GM12873 (cell line): ENCODE measurements around the gene EHBP1L1.
A peak's percentile ranks its signal among the peaks of the same experiment; 100 is the strongest.

Source experiments
- TF ChIP-seq, protein P1 (sequence below): IDR thresholded peaks from 2 replicates; pipeline ENCODE4 v1.5.1; 2012; ENCODE audit warnings: low read depth, mild to moderate bottlenecking, moderate library complexity, low read length, control low read depth; ENCODE audit not compliant: insufficient read depth; ENCODE audit errors: missing control alignments

EHBP1L1 gene

DNA sequence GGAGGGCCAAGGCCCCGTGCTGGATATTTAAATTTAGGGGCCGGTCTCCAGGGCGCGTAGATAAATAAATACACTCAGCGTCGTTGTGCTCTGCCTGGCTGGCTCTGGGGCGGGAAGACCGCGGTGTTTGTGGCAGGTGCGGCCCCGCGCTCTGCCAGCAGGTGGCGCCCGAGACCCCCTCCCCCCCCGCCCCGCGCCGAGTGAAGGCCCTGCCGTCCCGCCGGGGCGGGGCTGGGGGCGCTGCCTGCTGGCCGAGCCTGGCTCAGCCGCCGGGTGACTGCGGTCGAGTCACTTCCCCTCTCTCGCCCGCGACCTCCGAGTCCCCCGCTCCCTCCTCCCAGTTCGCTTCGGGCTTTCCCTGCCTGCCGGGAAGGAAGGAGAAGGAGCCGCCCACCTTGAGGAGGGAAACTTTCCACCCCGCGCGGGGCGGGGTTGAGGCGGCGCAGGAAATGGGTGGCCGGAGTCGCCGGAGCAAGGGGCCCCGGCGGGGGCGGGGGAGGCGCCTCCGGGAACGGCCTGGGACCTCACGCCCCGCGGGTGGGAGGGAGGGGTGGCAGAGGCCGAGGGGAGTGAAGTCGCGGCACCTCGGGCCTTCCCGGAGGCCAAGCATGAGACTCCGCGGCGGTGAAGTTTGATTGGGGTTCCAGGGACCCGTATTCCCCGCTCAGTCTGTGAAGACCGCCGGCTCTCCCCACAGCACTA is 1.6 kb upstream of the EHBP1L1 start:
- TF ChIP-seq, protein P1, sequence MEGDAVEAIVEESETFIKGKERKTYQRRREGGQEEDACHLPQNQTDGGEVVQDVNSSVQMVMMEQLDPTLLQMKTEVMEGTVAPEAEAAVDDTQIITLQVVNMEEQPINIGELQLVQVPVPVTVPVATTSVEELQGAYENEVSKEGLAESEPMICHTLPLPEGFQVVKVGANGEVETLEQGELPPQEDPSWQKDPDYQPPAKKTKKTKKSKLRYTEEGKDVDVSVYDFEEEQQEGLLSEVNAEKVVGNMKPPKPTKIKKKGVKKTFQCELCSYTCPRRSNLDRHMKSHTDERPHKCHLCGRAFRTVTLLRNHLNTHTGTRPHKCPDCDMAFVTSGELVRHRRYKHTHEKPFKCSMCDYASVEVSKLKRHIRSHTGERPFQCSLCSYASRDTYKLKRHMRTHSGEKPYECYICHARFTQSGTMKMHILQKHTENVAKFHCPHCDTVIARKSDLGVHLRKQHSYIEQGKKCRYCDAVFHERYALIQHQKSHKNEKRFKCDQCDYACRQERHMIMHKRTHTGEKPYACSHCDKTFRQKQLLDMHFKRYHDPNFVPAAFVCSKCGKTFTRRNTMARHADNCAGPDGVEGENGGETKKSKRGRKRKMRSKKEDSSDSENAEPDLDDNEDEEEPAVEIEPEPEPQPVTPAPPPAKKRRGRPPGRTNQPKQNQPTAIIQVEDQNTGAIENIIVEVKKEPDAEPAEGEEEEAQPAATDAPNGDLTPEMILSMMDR = peak; percentile 73

DNA sequence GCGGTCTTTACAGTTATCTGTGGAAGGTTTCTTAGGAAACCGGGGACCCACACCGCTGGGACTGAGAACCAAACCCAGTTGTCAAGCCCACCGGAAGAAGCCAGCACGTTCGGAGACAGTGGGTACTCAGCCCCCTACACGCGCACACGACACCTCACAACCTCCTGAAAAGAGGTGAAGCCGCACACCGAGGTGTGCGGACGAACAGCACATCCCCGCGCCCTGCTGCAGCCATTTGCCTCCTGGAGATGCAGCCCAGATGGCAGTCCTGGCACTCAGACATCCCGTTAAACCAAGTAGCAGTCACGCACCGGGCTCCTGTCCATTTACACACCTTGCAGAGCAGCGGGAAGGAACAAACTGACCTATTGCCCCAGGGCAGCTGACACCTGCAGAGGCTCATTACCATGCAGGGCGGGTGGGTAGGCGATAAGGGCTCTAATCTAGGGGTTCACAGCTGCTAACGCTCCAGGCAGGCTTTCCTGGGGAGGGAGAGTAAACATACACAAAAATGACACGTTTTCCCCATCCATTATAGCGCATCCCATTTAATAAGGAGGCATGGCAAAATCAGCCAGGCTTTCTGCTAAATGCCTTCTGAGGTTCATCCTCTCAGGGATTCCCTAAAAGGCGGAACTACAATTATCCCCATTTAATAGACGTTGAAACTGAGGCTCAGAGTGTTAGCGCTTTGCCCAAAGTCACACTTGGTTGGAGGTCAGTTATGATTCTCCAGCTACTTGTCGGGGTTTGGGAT is 864 bp upstream of the EHBP1L1 start:
- TF ChIP-seq, protein P1 = no peak

DNA sequence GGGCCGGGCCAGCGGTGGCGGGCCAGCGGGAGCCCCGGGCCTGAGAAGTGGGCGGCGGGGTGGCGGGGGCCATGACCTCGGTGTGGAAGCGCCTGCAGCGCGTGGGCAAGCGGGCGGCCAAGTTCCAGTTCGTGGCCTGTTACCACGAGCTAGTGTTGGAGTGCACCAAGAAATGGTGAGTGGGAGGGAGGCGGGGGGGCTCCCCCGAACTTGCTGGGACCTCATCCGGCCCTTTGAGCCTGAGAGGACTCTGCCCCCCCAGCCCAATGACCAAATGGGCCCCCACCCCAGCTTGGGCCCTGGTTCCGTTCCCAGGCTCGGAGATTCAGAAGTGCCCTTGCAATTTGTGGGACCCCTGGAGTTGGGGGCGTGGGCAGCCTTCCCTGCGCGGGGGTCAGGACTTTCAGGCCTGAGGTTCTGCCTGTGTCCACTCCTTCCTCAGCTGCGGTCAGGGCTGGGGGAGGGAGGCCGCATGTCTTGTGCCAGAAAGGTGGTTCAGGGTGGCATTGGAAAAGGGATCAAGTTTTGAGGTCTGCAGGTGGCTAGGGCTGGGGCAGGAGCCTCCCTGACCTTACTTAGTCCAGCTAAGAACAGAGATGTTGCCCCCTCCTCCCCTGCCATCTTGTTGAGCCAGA is 496 bp downstream of the EHBP1L1 start:
- TF ChIP-seq, protein P1 = no peak

DNA sequence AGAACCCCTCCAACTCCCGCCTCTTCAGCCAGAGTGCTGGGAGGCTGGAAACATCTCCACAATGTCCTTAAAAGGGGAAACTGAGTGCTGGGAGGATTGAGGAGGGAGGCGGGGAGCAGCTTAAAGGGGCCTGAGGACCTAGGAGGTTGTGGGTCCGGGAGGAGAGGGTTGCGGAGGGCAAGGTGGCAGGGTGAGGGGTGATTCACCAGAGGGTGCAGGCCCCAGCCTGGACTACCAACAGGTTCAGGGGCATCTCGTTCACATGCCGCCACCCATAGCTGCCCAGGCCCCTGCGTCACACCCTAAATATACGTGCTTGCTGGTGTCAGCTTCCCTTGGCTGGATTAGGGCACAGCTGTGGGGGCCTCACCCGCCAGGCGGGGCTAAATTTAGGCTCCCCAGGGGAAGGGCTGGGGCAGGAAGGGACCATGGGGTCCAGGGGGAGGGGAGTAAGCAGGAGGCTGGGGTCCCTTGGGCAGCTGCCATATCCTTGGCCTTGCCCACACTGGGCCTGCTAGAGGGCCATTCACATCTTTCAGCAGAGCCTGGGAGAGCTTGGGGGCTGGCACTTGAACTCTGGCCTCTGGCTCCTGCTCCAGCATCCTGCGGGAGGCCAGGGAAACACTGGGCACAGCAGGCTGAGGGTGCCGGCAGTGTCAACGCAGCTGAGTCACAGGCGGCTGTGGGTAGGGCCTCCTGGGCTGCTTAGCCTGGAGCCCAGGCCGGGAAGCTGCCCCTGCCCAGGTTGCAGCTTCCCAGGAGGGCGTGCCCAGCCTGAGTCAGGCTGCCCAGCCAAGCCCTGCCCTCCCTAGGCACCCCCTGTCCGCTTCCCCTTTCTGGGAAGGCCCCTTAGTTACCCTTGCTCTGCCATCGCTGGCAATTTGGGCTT is 1.3 kb downstream of the EHBP1L1 start:
- TF ChIP-seq, protein P1 = no peak

DNA sequence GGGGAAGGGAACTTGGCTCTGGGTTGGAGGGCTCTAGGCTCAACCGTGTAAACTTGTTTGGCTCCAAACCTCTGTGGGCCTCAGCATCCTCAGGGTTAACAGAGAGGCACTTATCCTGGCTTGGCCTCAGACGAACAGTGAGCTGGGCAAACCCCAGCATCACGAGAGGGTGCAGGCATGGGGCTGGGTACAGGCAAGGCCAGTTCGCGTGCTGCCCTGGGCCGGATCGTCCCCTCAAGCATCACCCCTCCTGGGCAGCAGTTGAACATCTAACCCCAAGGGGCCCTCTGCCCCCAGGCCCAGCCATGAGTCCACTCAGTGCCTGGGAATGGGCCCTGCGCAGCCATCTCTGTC is 1.9 kb downstream of the EHBP1L1 start:
- TF ChIP-seq, protein P1 = no peak

DNA sequence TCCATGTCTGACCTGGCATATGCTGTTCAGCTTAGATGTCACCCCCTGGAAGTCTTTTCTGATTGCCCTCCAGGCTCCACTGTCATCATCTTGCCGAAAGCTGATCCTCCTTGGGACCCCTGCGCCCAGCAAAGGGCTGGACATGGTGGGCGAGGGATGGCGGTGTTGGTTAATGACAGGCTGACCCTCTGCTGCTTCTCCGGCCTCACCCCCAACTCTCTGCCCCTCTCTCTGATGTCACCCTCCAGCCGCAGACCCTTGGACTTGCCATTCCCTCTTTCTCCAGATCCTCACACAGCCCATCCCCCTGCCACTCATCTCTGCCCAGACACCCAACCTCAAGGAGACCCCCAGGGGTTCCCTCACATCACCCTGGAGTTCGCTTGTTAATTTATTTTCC is 2.3 kb downstream of the EHBP1L1 start:
- TF ChIP-seq, protein P1 = no peak
